ENCODE measurements around the gene MTMR11. TPM values are rescaled to one million over a fixed set of nuclear protein-coding genes. Genes with fewer than 3 reads are reported as not detected.

MTMR11 gene
- total RNA-seq: 9.1 TPM in 2 replicates

GRCh38 chr1:149936170-149936991 is at the start of gene MTMR11:
TSS of gene MTMR11 (minus strand) at chr1:149936879. CDS start at chr1:149936647, 232 bp downstream.

GRCh38 chr1:149927563-149928400 is 8.9 kb downstream of the MTMR11 start, which contains the start of gene SF3B4:
TSS of gene SF3B4 (minus strand) at chr1:149927803. CDS start at chr1:149927759, 44 bp downstream.

GRCh38 chr1:149917571-149918144 is 19.0 kb downstream of the MTMR11 start, which contains the start of gene SV2A:
TSS of gene SV2A (minus strand) at chr1:149917844. CDS start at chr1:149913840, 4,004 bp downstream.

GRCh38 chr1:149899460-149900284 is 37.0 kb downstream of the MTMR11 start, which contains the start of gene BOLA1:
TSS of gene BOLA1 (plus strand) at chr1:149899568. CDS start at chr1:149900060, 492 bp downstream.

Other genes starting within 250 kb of the MTMR11 start
- not detected in 2 replicates for gene FCGR1A, start 154.2 kb downstream of the MTMR11 start, total RNA-seq
- gene BOLA1, start 37.3 kb downstream of the MTMR11 start, total RNA-seq: 10.1 and 13.2 TPM in 2 replicates
- 11.8 and 16.0 TPM in 2 replicates for gene SV2A, start 19.0 kb downstream of the MTMR11 start, total RNA-seq
- gene SF3B4, start 9.1 kb downstream of the MTMR11 start, total RNA-seq: 6.3 and 8.2 TPM in 2 replicates
- 13.4 and 13.8 TPM in 2 replicates for gene OTUD7B, start 73.8 kb upstream of the MTMR11 start, total RNA-seq
- 39.9 and 43.2 TPM in 2 replicates for gene VPS45, start 130.9 kb upstream of the MTMR11 start, total RNA-seq
- 40.0 and 45.1 TPM in 2 replicates for gene PLEKHO1, start 213.0 kb upstream of the MTMR11 start, total RNA-seq

All from bronchial smooth muscle cell (primary cell).